Adipocyte (in vitro differentiated cells): ENCODE results near the gene PTPN4.

Source experiments
- DNase-seq: peaks from one replicate; pipeline ENCODE4 v3.0.0-alpha.2; 2015; ENCODE audit warnings: low read depth
- H3K27me3 ChIP-seq: replicated peaks from 2 replicates; pipeline ENCODE4 v1.7.0; 2013; ENCODE audit warnings: mild to moderate bottlenecking, low read length, moderate library complexity; ENCODE audit not compliant: control insufficient read depth, insufficient read depth
- H3K36me3 ChIP-seq: 2 replicates; pipeline ENCODE4 v1.7.0; 2013; ENCODE audit warnings: low read length, mild to moderate bottlenecking, moderate library complexity; ENCODE audit not compliant: control insufficient read depth, insufficient read depth, severe bottlenecking
- H3K4me1 ChIP-seq: 2 replicates; pipeline ENCODE4 v1.7.0; 2013; ENCODE audit warnings: mild to moderate bottlenecking, low read length, moderate library complexity; ENCODE audit not compliant: control insufficient read depth, insufficient read depth
- H3K4me3 ChIP-seq: 2 replicates; pipeline ENCODE4 v1.7.0; 2013; ENCODE audit warnings: mild to moderate bottlenecking, low read length, moderate library complexity
- H3K9ac ChIP-seq: 2 replicates; pipeline ENCODE4 v1.7.0; 2013; ENCODE audit warnings: mild to moderate bottlenecking, low read length, moderate library complexity
- H3K9me3 ChIP-seq: 2 replicates; pipeline ENCODE4 v1.7.0; 2013; ENCODE audit warnings: mild to moderate bottlenecking, low read length, moderate library complexity; ENCODE audit not compliant: control insufficient read depth

The PTPN4 gene

DNA sequence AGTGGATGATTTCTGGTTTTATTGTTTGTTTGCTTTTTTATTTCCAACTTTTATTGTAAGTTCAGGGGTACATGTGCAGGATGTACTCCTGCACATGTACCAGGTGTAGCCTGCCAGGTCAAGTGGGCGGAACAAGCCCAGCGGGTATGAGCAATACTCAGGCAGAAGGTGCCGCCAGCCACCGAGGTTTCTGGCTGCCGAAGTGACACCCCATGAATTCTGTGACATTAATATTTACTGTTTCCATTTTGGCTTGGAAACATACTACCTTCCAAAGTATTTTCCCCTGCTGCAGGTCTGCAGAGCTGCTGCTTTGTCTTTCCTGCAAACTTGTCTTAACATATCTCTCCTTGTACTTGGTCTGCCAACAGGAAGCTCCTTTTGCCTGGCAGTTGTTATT lies 78.5 kb downstream of the PTPN4 start:
- Histone ChIP-seq H3K27me3 (no peaks in the 10 kb centered on the region), H3K4me1 (peaks cover 7% of the 10 kb centered on the region), H3K4me3 (no peak overlapping the region), H3K9ac (no peak overlapping the region), H3K9me3 (no peaks in the 10 kb centered on the region), H3K36me3 (no peaks in the 10 kb centered on the region)
- no peak for DNase-seq

DNA sequence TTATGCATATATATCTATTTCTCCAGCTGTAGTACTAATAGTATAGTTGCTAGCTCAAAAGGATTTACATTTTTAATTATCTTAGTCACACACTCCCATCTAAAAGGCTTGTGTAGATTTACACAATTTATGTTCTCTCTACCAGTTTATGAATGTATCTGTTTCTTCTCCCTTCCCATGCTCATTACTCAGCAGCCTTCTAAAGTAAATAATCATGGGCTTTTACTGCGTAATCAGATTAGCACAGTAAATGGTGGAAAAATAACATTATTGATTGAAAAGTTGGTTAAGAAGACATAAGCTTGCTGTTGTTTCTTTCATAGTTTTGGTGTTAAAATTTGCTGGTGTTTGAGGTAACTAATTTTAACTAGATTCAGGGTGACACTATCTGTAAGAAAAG lies 81.8 kb downstream of the PTPN4 start:
- H3K9ac ChIP-seq = no peak overlapping the region
- no peak overlapping the region for H3K4me3 ChIP-seq
- no peak for DNase-seq
- H3K36me3 ChIP-seq = no peaks in the 10 kb centered on the region
- no peaks in the 10 kb centered on the region for H3K9me3 ChIP-seq
- H3K27me3 ChIP-seq = no peaks in the 10 kb centered on the region
- peaks cover 7% of the 10 kb centered on the region for H3K4me1 ChIP-seq

DNA sequence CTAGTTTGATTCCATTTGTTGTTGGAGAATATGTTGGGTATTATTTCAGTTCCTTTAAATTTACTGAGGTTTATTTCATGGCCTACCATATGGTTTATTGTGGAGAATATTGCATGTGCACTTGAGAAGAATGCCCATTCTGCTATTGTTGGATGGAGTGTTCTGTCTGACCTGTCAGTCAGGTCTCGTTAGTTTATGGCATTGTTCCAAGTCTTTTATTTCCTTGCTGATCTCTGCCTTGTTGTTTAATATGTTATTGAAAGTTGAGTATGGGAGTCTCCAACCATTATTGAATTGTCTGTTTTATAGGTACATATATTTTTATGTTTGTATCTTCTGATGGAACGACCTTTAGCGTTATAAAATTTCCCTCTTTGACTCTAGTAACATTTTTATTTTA lies 86.3 kb downstream of the PTPN4 start:
- no peaks in the 10 kb centered on the region for H3K36me3 ChIP-seq
- H3K9me3 ChIP-seq = no peaks in the 10 kb centered on the region
- DNase-seq = no peak
- H3K9ac ChIP-seq = no peak overlapping the region
- no peaks in the 10 kb centered on the region for H3K27me3 ChIP-seq
- no peaks in the 10 kb centered on the region for H3K4me1 ChIP-seq
- no peak overlapping the region for H3K4me3 ChIP-seq

DNA sequence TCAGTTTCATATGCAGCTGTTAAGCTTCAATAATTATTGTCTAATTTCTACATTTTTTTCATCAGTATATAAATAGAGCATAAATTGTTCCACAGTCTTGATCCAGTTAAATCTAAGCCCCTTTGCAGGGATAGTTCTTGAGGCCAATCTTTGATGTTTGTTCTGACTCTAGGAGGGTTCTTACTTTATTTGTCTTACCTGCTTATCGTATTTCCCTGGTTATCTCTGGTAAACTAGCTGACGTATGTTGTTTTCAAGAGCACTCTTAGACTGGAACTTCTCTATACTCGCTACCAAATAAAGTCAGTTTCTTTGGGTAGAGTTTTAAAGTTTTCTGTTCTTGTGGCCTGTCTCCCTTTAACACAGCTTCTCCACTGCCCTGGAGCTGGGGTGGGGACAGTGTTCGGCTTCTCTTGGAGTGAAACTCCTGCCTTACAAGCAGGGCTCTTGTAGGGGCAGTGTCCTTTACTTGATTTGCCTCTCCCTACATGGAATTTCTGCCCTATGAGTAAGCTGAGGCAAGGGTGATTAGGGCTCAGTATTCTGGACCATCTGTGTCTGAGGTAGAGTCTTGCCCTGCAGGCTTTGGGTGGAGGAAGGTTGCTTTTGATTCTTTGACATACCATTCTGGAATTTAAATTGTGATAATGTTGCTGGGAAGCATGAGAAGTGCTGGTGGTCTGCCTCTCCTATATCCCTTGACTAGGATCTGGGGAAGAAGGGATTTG lies 90.3 kb downstream of the PTPN4 start:
- no peak overlapping the region for H3K9ac ChIP-seq
- H3K36me3 ChIP-seq = no peaks in the 10 kb centered on the region
- H3K4me3 ChIP-seq = no peak overlapping the region
- peak; percentile 41 for DNase-seq
- no peaks in the 10 kb centered on the region for H3K4me1 ChIP-seq
- peaks cover 17% of the 10 kb centered on the region for H3K9me3 ChIP-seq
- no peaks in the 10 kb centered on the region for H3K27me3 ChIP-seq

DNA sequence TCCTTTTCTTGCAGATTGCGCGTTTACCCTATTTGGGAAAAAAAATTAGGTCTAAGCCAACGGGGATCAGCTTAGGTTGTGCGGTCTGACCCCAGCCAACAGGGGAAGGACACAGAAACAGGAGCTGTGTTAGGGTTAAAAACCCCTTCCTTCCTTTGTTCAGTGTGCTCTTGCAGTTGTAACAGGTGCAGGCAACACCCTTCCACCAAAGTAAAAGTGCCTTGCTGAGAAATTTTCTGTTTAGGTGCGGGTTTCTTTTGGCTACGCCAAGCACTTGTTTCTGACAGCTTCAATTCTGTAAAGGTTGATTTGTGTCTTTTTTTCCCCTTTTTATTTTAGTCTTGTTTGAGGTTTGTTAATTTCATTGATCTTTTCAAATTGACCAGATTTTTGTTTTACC lies 92.5 kb downstream of the PTPN4 start:
- DNase-seq = no peak
- peaks cover 17% of the 10 kb centered on the region for H3K9me3 ChIP-seq
- no peaks in the 10 kb centered on the region for H3K4me1 ChIP-seq
- H3K36me3 ChIP-seq = no peaks in the 10 kb centered on the region
- H3K9ac ChIP-seq = no peak overlapping the region
- no peaks in the 10 kb centered on the region for H3K27me3 ChIP-seq
- H3K4me3 ChIP-seq = no peak overlapping the region

DNA sequence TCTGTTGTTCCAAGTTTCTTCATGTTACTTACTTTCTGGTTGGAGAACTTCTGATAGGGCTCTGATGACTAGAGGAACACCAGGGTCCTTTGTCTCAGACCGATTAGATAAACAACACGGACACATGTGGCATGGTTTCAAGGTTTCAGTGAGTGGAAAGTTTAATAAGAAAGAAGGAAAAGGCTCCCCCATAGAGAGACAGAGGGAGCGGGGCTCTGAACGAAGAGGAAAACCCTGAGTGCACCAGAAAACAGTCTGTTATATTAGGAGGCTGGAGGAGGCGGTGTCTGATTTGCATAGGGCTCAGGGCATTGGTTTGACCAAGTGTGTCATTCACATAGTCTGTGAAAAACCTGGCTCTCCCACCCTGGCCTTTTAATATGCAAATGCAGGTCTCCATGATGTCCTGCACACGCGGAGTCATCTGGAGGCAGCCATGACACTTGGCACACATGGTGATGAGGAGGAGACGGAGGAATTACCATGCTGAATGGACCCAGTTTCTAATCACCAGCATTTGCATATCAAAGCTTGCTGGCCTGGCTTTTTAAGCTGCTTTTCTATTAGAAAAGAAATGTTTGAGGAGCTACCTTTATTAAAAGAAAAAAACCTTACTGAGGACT lies 94.2 kb downstream of the PTPN4 start:
- H3K27me3 ChIP-seq = no peaks in the 10 kb centered on the region
- no peaks in the 10 kb centered on the region for H3K36me3 ChIP-seq
- H3K9me3 ChIP-seq = peaks cover 17% of the 10 kb centered on the region
- H3K4me3 ChIP-seq = no peak overlapping the region
- H3K4me1 ChIP-seq = peaks cover 3% of the 10 kb centered on the region
- H3K9ac ChIP-seq = no peak overlapping the region
- DNase-seq = no peak

DNA sequence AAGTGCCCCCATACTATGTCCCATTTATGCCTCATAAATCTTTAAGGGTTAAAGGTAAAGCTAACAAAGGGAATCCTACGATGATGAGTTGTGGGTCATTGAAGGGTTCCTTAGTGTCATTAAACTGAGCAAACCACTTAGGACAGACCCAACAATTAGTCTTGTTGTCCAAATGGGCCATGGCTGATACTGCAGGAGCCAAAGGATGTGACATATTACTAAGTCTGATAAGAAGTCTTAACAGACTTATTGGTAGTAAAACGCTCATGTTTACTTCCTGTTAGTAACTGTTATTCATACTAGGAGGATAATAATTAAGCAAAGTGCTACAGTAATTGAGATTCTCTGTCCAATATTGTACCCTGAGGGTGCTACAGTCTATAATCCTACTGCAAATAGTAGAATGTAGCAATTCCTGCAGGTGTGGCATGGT lies 96.8 kb downstream of the PTPN4 start:
- Histone ChIP-seq H3K27me3 (no peaks in the 10 kb centered on the region), H3K9me3 (peaks cover 17% of the 10 kb centered on the region), H3K9ac (no peak overlapping the region), H3K36me3 (no peaks in the 10 kb centered on the region), H3K4me3 (no peak overlapping the region), H3K4me1 (peaks cover 3% of the 10 kb centered on the region)
- no peak for DNase-seq

DNA sequence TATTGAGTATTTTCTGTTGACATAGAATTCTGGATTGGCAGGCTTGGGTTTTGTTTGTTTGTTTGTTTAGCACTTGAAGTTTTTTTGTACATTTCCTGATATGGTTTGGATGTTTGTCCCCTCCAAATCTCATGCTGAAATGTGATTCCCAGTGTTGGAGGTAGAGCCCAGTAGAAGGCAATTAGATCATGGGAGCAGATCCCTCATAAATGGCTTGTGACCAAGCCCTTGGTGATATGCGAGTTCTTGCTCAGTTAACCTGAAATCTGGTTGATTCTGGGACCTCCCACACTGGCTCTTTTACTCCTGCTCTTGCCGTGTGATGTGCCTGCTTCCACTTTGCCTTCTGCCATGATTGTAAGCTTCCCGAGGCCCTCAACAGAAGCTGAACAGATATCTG lies 98.0 kb downstream of the PTPN4 start:
- no peaks in the 10 kb centered on the region for H3K36me3 ChIP-seq
- H3K4me1 ChIP-seq = peaks cover 3% of the 10 kb centered on the region
- no peak overlapping the region for H3K9ac ChIP-seq
- no peaks in the 10 kb centered on the region for H3K27me3 ChIP-seq
- H3K9me3 ChIP-seq = peaks cover 4% of the 10 kb centered on the region
- H3K4me3 ChIP-seq = no peak overlapping the region
- no peak for DNase-seq

DNA sequence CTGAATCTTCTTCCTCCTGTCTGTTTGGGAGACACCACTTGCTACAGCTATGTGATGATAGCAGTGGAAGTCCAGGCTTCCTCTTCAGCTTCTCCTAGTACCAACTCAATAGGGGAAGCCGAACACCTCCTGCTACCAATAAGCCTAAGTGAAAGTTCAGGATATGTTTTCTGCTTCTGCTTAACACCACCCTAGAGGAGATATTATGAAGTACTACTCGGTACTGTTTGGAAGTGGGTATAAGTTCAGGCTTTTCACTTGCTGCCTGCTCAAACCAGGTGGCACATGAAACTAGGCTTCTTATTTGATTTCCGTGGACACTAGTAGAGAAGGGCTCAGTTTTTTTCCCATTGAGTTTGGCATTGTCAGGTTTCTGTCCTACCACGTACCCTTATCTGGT lies 99.8 kb downstream of the PTPN4 start:
- no peak for DNase-seq
- no peaks in the 10 kb centered on the region for H3K27me3 ChIP-seq
- no peaks in the 10 kb centered on the region for H3K36me3 ChIP-seq
- no peaks in the 10 kb centered on the region for H3K9me3 ChIP-seq
- peaks cover 3% of the 10 kb centered on the region for H3K4me1 ChIP-seq
- no peak overlapping the region for H3K9ac ChIP-seq
- no peak overlapping the region for H3K4me3 ChIP-seq

DNA sequence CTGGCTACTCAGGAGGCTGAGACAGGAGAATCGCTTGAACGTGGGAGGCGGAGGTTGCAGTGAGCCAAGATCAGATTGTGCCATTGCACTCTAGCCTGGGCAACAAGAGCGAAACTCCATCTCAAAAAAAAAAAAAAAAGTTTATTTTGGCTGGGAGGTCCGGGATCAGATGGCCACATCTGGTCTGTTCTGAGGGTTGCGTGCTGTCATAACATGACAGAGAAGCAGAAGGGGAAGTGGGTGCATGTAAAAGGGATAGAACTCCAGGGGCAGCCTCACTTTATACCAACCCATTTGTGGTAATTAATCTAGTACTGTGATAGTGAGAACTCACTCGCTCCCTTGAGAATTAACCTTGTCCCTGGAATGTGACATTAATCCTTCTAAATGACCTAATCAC lies 101.2 kb downstream of the PTPN4 start:
- no peak for DNase-seq
- no peaks in the 10 kb centered on the region for H3K36me3 ChIP-seq
- no peak overlapping the region for H3K4me3 ChIP-seq
- peaks cover 3% of the 10 kb centered on the region for H3K4me1 ChIP-seq
- no peak overlapping the region for H3K9ac ChIP-seq
- no peaks in the 10 kb centered on the region for H3K27me3 ChIP-seq
- no peaks in the 10 kb centered on the region for H3K9me3 ChIP-seq

DNA sequence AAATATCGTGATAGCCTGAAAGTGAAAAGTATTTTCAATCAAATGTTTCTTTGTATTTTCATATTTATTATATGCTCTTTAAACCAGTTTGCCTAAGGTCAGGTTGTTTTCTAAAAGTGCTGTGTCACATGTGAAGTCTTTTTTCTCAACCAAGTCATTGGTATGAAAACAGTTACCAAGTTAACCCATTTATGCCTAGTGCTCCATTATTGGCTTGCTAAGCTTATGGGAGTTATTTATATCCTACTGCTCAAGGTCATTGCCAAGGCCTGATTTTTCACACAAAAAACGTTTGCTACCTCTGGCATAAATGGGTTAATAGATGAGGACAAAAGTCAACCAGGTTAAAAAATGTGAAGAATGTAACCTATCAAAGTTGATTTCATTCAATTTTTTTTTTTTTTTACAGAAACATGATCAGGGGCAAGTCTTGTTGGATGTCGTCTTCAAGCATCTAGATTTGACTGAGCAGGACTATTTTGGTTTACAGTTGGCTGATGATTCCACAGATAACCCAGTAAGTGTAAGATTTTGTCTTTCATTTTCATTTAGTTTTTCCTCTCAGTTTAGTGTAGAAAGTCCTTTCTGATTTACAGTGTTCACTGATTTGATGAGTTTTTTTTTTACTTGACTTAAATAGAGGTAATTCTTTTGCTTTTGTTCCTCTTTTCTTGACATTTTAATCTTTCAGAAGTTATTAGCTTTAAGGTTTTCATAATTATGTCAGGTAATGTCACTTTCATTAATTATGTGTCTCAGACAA lies 102.6 kb downstream of the PTPN4 start:
- no peak for DNase-seq
- no peak overlapping the region for H3K9ac ChIP-seq
- no peak overlapping the region for H3K4me3 ChIP-seq
- no peaks in the 10 kb centered on the region for H3K9me3 ChIP-seq
- H3K27me3 ChIP-seq = no peaks in the 10 kb centered on the region
- H3K4me1 ChIP-seq = peaks cover 3% of the 10 kb centered on the region
- H3K36me3 ChIP-seq = no peaks in the 10 kb centered on the region
